Parathyroid adenoma (tissue), 2 donors: ENCODE measurements around the gene OSR1.

Experiments used
- H2AFZ ChIP-seq: fragments of 300-600 bp; sonication (generic); one replicate; pipeline ENCODE4 v1.7.0; 2017; ENCODE audit warnings: antibody characterized with exemption, mild to moderate bottlenecking
- H3K27ac ChIP-seq: fragments of 300-600 bp; sonication (generic); one replicate; pipeline ENCODE4 v1.7.0; 2017
- H3K27me3 ChIP-seq: fragments of 300-600 bp; sonication (generic); one replicate; pipeline ENCODE4 v1.7.0; 2017; ENCODE audit warnings: low read length; ENCODE audit not compliant: control insufficient read depth, insufficient read depth
- H3K36me3 ChIP-seq: fragments of 300-600 bp; sonication (generic); one replicate; pipeline ENCODE4 v1.7.0; 2017; ENCODE audit warnings: low read length; ENCODE audit not compliant: control insufficient read depth, insufficient read depth
- H3K4me1 ChIP-seq: fragments of 300-600 bp; sonication (generic); one replicate; pipeline ENCODE4 v1.7.0; 2017; ENCODE audit warnings: control low read depth
- H3K4me2 ChIP-seq: fragments of 300-600 bp; sonication (generic); one replicate; pipeline ENCODE4 v1.7.0; 2017; ENCODE audit warnings: low read length
- H3K4me3 ChIP-seq: fragments of 300-600 bp; sonication (generic); one replicate; pipeline ENCODE4 v1.7.0; 2017; ENCODE audit warnings: low read depth, low read length
- H3K79me2 ChIP-seq: fragments of 300-600 bp; sonication (generic); one replicate; pipeline ENCODE4 v1.7.0; 2017; ENCODE audit warnings: control low read depth
- H3K9ac ChIP-seq: fragments of 300-600 bp; sonication (generic); one replicate; pipeline ENCODE4 v1.7.0; 2017; ENCODE audit warnings: mild to moderate bottlenecking
- H3K9me3 ChIP-seq: fragments of 300-600 bp; sonication (generic); one replicate; pipeline ENCODE4 v1.7.0; 2017; ENCODE audit warnings: low read length; ENCODE audit not compliant: control insufficient read depth
- TF ChIP-seq, protein P1 (sequence below): fragments of 300-600 bp; sonication (generic); IDR thresholded peaks from one replicate; pipeline ENCODE4 v1.7.0; 2017; ENCODE audit warnings: antibody characterized with exemption, mild to moderate bottlenecking
- donor health status: primary hyperparathyroidism.

Gene OSR1

DNA sequence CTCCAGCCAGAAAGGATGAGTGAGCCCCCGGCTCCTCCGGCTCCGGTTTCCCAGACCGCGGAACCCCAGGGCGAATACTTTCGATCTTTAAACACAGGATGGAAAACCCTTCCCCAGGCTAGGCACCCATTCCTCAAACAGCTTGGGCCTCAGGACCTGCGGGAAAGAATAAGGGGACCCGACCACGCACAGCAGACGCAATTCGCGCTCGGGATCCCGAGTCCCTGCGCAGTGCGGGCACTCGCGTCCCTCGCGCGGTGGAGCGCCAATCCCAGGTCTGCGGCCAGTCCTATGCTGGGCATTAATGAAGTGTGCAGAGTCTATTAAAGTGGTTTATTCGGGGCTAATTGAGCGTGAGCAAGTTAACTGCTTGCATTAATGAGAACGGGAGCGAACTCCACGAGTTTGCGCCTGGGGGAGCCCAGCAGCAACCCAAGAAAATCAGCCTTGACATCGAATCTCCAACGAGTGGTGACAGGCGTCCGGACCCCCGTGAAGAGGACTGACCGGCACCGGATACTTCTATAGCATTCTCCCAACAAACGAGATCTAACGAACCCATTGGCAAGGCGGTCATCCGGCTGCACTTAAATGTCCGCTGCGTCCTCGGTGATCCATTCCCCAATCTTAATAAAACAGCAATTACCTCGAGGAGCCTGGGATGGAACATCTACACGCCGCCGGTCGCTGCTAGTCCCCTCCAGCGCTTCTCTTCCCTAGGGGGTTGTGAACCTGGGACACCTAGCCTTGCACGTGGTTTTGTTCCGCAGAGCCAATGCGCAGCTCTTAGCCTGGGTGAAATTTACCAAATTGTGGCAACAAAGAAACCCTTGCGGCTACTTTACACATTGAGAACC, 1.6 kb downstream of the OSR1 start:
- peak overlapping the region; percentile 88 for H3K4me2 ChIP-seq
- no peaks in the 10 kb centered on the region for H3K4me1 ChIP-seq
- no peaks in the 10 kb centered on the region for H3K9me3 ChIP-seq
- H3K79me2 ChIP-seq, result no peaks in the 10 kb centered on the region
- H3K4me3 ChIP-seq, result peak overlapping the region; percentile 30
- no peak overlapping the region for H2AFZ ChIP-seq
- no peaks in the 10 kb centered on the region for H3K36me3 ChIP-seq
- H3K27ac ChIP-seq, result no peak overlapping the region
- no peak overlapping the region for H3K9ac ChIP-seq
- peaks cover 6% of the 10 kb centered on the region for H3K27me3 ChIP-seq
- TF ChIP-seq, protein P1, sequence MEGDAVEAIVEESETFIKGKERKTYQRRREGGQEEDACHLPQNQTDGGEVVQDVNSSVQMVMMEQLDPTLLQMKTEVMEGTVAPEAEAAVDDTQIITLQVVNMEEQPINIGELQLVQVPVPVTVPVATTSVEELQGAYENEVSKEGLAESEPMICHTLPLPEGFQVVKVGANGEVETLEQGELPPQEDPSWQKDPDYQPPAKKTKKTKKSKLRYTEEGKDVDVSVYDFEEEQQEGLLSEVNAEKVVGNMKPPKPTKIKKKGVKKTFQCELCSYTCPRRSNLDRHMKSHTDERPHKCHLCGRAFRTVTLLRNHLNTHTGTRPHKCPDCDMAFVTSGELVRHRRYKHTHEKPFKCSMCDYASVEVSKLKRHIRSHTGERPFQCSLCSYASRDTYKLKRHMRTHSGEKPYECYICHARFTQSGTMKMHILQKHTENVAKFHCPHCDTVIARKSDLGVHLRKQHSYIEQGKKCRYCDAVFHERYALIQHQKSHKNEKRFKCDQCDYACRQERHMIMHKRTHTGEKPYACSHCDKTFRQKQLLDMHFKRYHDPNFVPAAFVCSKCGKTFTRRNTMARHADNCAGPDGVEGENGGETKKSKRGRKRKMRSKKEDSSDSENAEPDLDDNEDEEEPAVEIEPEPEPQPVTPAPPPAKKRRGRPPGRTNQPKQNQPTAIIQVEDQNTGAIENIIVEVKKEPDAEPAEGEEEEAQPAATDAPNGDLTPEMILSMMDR, result no peak

DNA sequence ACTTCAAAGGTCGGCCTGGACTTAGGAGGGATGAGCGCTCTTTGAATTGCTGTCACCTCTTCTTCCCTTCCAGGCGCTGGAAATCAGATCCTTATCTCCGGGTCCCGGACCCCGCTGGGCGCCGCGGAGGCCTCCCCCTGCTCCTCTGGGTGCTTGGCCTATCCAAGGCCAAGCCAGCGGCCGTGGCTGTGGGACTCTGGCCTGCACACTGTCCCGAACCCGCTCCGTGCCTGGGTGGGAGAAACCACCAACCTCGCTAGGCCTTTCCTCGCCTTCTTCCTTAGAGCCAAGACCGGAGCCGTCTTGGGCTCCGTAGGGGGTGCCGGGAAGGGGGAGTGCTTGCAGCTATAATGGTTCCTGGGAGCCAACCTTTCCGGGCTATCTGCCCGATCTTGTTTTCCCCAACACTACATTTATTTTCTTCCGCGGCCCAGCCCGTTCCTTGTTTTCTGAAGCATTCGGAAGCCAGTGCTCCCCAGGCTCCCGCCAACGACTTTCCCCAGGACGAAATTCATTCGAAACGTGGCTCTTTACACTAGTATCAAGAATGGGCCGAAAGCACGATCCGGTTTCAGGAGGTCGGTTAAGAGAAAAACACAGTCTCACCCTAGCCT, 2.4 kb downstream of the OSR1 start:
- Histone ChIP-seq H3K27ac (no peak overlapping the region), H3K4me2 (peak overlapping the region; percentile 37), H3K4me1 (no peaks in the 10 kb centered on the region), H3K4me3 (peak overlapping the region; percentile 30), H3K9me3 (no peaks in the 10 kb centered on the region), H3K36me3 (no peaks in the 10 kb centered on the region), H2AFZ (no peak overlapping the region), H3K79me2 (no peaks in the 10 kb centered on the region), H3K9ac (no peak overlapping the region), H3K27me3 (peaks cover 12% of the 10 kb centered on the region)
- TF ChIP-seq, protein P1, result no peak

DNA sequence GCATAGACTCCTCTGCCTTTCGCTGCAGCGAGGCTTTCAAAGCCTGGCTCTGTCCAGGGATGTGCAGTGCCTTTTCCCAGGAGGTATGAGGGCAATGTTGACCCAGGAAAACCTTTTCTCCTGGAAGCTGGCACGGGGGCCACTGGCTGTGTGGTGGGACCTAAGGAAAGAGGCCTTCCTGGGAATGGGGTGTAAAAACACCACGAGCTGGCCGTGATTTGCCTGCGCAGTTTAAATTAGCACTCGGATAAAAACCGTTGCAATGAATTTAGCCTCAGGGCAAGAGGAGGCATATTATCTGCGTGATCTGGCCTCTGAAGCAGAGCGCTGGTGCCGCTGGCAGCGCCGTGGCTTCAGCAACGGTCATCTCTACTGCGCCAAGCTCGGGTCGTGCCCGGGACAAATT, 3.0 kb downstream of the OSR1 start:
- Histone ChIP-seq H3K4me1 (peaks cover 4% of the 10 kb centered on the region), H3K79me2 (no peaks in the 10 kb centered on the region), H3K27me3 (peaks cover 14% of the 10 kb centered on the region), H3K36me3 (no peaks in the 10 kb centered on the region), H3K9ac (no peak overlapping the region), H3K9me3 (no peaks in the 10 kb centered on the region), H3K4me2 (no peak overlapping the region), H3K4me3 (no peak overlapping the region), H3K27ac (no peak overlapping the region), H2AFZ (no peak overlapping the region)
- TF ChIP-seq, protein P1, result no peak

DNA sequence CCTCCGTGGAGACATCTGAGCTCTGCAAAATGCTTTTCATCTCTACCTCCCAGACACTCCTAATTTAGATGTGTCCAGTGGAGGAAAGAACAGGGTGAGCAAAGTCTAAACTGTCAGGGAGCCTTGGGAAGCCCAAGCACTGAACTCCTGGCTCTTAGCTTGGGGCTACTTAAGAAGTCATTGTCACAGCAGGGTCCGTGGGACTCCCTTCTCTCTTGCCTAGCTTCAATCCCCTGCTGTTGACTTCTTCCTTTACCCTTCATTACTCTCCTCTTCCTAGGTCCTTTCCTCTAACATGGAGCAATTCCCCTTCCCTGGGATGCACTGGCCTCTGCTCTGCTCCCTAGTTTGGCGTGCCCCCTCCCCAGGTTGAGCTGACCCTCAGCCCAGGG, 3.4 kb downstream of the OSR1 start:
- TF ChIP-seq, protein P1, result no peak
- no peaks in the 10 kb centered on the region for H3K9me3 ChIP-seq
- no peak overlapping the region for H3K27ac ChIP-seq
- no peaks in the 10 kb centered on the region for H3K79me2 ChIP-seq
- H3K27me3 ChIP-seq, result peaks cover 14% of the 10 kb centered on the region
- H3K4me2 ChIP-seq, result no peak overlapping the region
- no peak overlapping the region for H3K9ac ChIP-seq
- H2AFZ ChIP-seq, result no peak overlapping the region
- no peak overlapping the region for H3K4me3 ChIP-seq
- peaks cover 4% of the 10 kb centered on the region for H3K4me1 ChIP-seq
- no peaks in the 10 kb centered on the region for H3K36me3 ChIP-seq
